GM19397 (cell line): ENCODE measurements around the gene TRIM74.
"Not testable (repeated sequence)": the region's sequence is repeated elsewhere in the genome, so short reads cannot be mapped to it uniquely, and the experiment has no call there.

ENCODE experiments used
- ATAC-seq: cut with Tn5 transposase; IDR thresholded peaks from one replicate; pipeline ENCODE4 v1.9.1; 2021; ENCODE audit warnings: mild to moderate bottlenecking, moderate library complexity; ENCODE audit not compliant: unreplicated experiment

Gene TRIM74

GRCh38 chr7:72968980-72969516, at the start of gene TRIM74:
Gene TRIM74, minus strand, starts transcription at chr7:72969466. Its CDS starts 3,309 bp downstream, at chr7:72966157.
- not testable (repeated sequence) for ATAC-seq

GRCh38 chr7:73006491-73006890, 37.2 kb upstream of the TRIM74 start:
- ATAC-seq: not testable (repeated sequence)

- ATAC-seq: peak; percentile 73
Measured at GRCh38 chr7:73005693-73006447, 36.6 kb upstream of the TRIM74 start.

- peak; percentile 84 for ATAC-seq
Measured at GRCh38 chr7:73005356-73005692, 36.1 kb upstream of the TRIM74 start.

GRCh38 chr7:72997887-72998468, 28.7 kb upstream of the TRIM74 start:
- not testable (repeated sequence) for ATAC-seq

- ATAC-seq: not testable (repeated sequence)
Measured at GRCh38 chr7:72997447-72997846, 28.2 kb upstream of the TRIM74 start.

GRCh38 chr7:72995484-72995883, 26.2 kb upstream of the TRIM74 start:
- not testable (repeated sequence) for ATAC-seq

- ATAC-seq: not testable (repeated sequence)
Measured at GRCh38 chr7:72990146-72990913, 21.1 kb upstream of the TRIM74 start.

GRCh38 chr7:72982084-72982483, 12.8 kb upstream of the TRIM74 start:
- ATAC-seq: not testable (repeated sequence)

GRCh38 chr7:72980382-72980781, 11.1 kb upstream of the TRIM74 start:
- not testable (repeated sequence) for ATAC-seq

- not testable (repeated sequence) for ATAC-seq
Measured at GRCh38 chr7:72976434-72976833, 7.2 kb upstream of the TRIM74 start.

- not testable (repeated sequence) for ATAC-seq
Measured at GRCh38 chr7:72975656-72976286, 6.5 kb upstream of the TRIM74 start.

- ATAC-seq: not testable (repeated sequence)
Measured at GRCh38 chr7:72974781-72975180, 5.5 kb upstream of the TRIM74 start.

GRCh38 chr7:72971505-72971904, 2.2 kb upstream of the TRIM74 start:
- not testable (repeated sequence) for ATAC-seq

- ATAC-seq: not testable (repeated sequence)
Measured at GRCh38 chr7:72969688-72970087, 422 bp upstream of the TRIM74 start.

GRCh38 chr7:72966892-72967291, 2.4 kb downstream of the TRIM74 start:
- ATAC-seq: not testable (repeated sequence)

GRCh38 chr7:72965186-72965975, 3.9 kb downstream of the TRIM74 start:
- not testable (repeated sequence) for ATAC-seq

- ATAC-seq: not testable (repeated sequence)
Measured at GRCh38 chr7:72963056-72963455, 6.2 kb downstream of the TRIM74 start.

GRCh38 chr7:72961346-72961650, 8.0 kb downstream of the TRIM74 start:
- not testable (repeated sequence) for ATAC-seq
